Frontal cortex (tissue), 4 donors: Measurements from ENCODE around the gene MYO7B. TPM values are rescaled to one million over a fixed set of nuclear protein-coding genes. Genes with fewer than 3 reads are reported as not detected.
"Not testable (repeated sequence)": the region's sequence is repeated elsewhere in the genome, so short reads cannot be mapped to it uniquely, and the experiment has no call there.

Experiments used
- DNase-seq, 2 donors: peaks; one replicate each; pipeline ENCODE4 v3.0.0; 2012; ENCODE audit warnings: low spot score in 2 of 2
- FAIRE-seq: peaks from 2 replicates; lab custom pipeline; 2012; peaks lifted over from hg19 to GRCh38; lab: Jason Lieb, UNC
- total RNA-seq: library from RNA; depleted of rRNA; stranded (reverse); fragments of >200 nt; gene quantifications from one replicate; pipeline ENCODE4 v1.2.3, GENCODE V29; 2014
- donor health status: control.
- donor health status: control.
- donor health status: control.

MYO7B gene
- total RNA-seq, 1 donor from 2014 or later, result under 0.01 TPM

GRCh38 chr2:127570282-127571250 lies 35.1 kb downstream of the MYO7B start:
- FAIRE-seq (no peak), DNase-seq (no peak)

GRCh38 chr2:127572352-127572751 lies 36.9 kb downstream of the MYO7B start:
- FAIRE-seq, DNase-seq: not testable (repeated sequence)

- no peak for DNase-seq
- FAIRE-seq, result no peak
These were observed 37.4 kb downstream of the MYO7B start for GRCh38 chr2:127572841-127573240.

GRCh38 chr2:127573298-127573697 lies 37.8 kb downstream of the MYO7B start:
- FAIRE-seq (no peak), DNase-seq (no peak)

- FAIRE-seq (no peak), DNase-seq (no peak)
These were observed 38.3 kb downstream of the MYO7B start for GRCh38 chr2:127573771-127574170.

- FAIRE-seq, result no peak
- no peak for DNase-seq
These were observed 39.2 kb downstream of the MYO7B start for GRCh38 chr2:127574656-127575055.

- no peak for FAIRE-seq
- DNase-seq, result no peak
These were observed 39.8 kb downstream of the MYO7B start for GRCh38 chr2:127575185-127575765.

GRCh38 chr2:127575941-127576432 lies 40.5 kb downstream of the MYO7B start:
- FAIRE-seq (no peak), DNase-seq (no peak)

- DNase-seq, result peak in 1 of 2 donors; percentile 54
These were observed 41.1 kb downstream of the MYO7B start for GRCh38 chr2:127576433-127577207.

GRCh38 chr2:127577208-127577475 lies 41.7 kb downstream of the MYO7B start:
- no peak for DNase-seq
- no peak for FAIRE-seq

More at GRCh38 chr2:127576433-127577207, 41.1 kb downstream of the MYO7B start:
- no peak for FAIRE-seq

GRCh38 chr2:127577503-127577902 lies 42.0 kb downstream of the MYO7B start:
- FAIRE-seq (no peak), DNase-seq (no peak)

- no peak for DNase-seq
- FAIRE-seq, result no peak
These were observed 42.5 kb downstream of the MYO7B start for GRCh38 chr2:127577973-127578372.

- FAIRE-seq (no peak), DNase-seq (no peak)
These were observed 42.9 kb downstream of the MYO7B start for GRCh38 chr2:127578411-127578810.

GRCh38 chr2:127579231-127579630 lies 43.7 kb downstream of the MYO7B start:
- FAIRE-seq (no peak), DNase-seq (no peak)

GRCh38 chr2:127580167-127581049 lies 44.9 kb downstream of the MYO7B start:
- no peak for DNase-seq

GRCh38 chr2:127581050-127581345 lies 45.5 kb downstream of the MYO7B start:
- no peak for FAIRE-seq
- no peak for DNase-seq

More at GRCh38 chr2:127580167-127581049, 44.9 kb downstream of the MYO7B start:
- FAIRE-seq, result no peak

GRCh38 chr2:127581516-127582490 lies 46.3 kb downstream of the MYO7B start:
- no peak for FAIRE-seq
- no peak for DNase-seq
